ENCODE data around the gene PNMA1.

DNA sequence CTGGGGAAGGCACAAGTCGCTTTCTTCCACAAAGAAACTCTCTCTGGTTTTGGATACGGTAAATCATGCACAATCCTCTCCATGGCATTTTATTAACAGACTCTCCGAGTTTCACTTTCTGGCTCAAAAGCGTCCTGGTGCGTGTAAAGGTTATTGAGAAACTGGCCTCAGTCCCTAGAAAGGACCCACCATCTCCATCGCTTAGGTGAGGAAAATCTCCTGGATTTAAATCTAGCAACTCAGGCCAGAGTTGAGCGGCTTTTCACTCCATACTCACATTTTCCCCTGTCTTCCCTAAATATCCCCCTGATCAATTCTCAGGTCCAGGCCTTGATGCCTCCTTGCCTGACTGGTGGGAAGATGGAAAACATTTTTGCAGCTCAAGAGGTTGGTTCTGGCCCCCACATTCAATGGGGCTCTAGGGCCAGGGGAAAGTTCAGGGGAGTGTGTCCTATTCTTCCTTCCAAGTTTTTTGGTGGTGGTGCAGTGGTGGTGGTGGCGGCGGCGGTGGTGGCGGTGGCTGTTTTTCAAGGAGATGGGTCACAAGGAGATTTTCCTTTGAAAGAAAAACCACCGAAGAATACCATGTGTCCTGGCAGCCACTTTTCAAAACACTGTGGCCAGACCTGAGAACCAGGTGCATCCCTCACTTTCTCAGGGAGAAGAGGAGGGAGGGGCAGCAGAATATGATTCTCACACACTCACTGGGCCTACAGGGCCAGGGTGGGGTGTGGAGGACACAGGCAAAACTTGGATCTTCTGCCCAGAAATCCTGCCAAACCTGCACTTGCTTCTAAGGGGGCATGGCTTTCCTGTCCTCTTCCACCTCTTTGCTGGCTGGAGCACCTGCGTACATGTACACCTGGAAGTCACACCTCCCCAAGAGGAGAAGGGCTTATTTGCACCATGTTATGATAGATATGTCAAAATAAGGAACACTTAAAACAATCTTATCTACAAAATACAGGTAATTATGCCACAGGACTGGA lies 46.7 kb upstream of the PNMA1 start:
- TF ChIP-seq GATA2 (IDR thresholded peaks at IDR 0.05; ENCODE audit: low read depth, low read length) (no peak), GATA3 (IDR thresholded peaks at IDR 0.05; ENCODE audit: low read depth, low read length) (no peak)
